Fibroblast of pulmonary artery (primary cell): Measurements from ENCODE around the gene IGHMBP2.

Source experiments
- DNase-seq: peaks from one replicate; pipeline ENCODE4 v3.0.0-alpha.2; 2010; ENCODE audit warnings: low read depth
- H3K4me3 ChIP-seq: replicated peaks from 2 replicates; pipeline ENCODE4 v1.5.1; 2011; ENCODE audit warnings: low read depth, mild to moderate bottlenecking, control low read depth, low read length, moderate library complexity
- TF ChIP-seq, protein P1 (sequence below): IDR thresholded peaks from 2 replicates; pipeline ENCODE4 v1.5.1; 2011; ENCODE audit warnings: mild to moderate bottlenecking, control low read depth, low read length, inconsistent platforms; ENCODE audit errors: missing control alignments

Gene IGHMBP2

DNA sequence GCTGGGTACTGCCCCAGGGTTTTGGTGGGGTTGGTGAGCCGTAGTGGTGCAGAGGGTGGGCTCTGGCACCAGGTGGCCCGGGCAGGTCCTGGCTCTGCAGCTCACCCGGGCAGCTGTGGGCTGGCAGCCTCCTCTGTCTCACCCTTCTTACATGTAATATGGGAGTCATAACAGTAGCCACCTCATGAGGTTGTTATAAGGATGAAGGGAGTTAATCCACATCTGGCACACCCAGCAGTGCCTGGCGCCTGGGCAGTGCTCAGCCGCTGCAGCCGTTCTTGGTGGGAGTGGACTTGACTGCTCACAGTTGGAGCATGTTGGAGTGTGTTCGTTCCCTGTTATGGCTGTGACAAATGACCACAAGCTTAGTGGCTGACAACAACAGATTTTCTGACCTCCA is 28.7 kb downstream of the IGHMBP2 start:
- H3K4me3 ChIP-seq: no peak overlapping the region
- TF ChIP-seq, protein P1, sequence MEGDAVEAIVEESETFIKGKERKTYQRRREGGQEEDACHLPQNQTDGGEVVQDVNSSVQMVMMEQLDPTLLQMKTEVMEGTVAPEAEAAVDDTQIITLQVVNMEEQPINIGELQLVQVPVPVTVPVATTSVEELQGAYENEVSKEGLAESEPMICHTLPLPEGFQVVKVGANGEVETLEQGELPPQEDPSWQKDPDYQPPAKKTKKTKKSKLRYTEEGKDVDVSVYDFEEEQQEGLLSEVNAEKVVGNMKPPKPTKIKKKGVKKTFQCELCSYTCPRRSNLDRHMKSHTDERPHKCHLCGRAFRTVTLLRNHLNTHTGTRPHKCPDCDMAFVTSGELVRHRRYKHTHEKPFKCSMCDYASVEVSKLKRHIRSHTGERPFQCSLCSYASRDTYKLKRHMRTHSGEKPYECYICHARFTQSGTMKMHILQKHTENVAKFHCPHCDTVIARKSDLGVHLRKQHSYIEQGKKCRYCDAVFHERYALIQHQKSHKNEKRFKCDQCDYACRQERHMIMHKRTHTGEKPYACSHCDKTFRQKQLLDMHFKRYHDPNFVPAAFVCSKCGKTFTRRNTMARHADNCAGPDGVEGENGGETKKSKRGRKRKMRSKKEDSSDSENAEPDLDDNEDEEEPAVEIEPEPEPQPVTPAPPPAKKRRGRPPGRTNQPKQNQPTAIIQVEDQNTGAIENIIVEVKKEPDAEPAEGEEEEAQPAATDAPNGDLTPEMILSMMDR: no peak
- no peak for DNase-seq

DNA sequence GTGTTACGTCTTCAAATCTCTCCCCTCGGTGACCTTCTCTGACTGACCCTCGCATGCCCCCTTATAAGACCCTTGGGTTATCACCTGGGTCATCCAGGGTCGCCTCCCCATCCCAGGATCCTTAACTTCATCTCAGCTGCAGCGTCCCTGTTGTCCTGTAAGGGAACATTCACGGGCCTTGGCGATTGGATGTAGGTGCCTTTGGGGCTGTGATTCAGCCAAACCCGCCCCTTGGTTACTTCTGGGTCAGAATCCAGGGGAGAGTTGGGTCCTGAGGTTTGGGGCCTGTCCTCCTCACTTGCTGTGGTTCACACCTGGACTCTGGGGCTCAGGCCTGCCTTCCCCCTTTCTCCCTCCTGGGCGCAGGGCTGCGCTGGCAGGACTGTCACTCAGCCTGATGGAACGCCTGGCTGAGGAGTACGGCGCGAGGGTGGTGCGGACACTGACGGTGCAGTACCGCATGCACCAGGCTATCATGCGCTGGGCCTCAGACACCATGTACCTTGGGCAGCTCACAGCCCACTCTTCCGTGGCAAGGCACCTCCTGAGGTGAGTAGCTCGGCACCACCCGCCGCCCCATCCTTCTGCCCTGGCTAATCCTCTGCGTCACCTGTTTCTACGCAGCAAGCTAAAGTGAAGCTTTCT is 29.4 kb downstream of the IGHMBP2 start:
- no peak for DNase-seq
- TF ChIP-seq, protein P1: no peak
- no peak overlapping the region for H3K4me3 ChIP-seq

DNA sequence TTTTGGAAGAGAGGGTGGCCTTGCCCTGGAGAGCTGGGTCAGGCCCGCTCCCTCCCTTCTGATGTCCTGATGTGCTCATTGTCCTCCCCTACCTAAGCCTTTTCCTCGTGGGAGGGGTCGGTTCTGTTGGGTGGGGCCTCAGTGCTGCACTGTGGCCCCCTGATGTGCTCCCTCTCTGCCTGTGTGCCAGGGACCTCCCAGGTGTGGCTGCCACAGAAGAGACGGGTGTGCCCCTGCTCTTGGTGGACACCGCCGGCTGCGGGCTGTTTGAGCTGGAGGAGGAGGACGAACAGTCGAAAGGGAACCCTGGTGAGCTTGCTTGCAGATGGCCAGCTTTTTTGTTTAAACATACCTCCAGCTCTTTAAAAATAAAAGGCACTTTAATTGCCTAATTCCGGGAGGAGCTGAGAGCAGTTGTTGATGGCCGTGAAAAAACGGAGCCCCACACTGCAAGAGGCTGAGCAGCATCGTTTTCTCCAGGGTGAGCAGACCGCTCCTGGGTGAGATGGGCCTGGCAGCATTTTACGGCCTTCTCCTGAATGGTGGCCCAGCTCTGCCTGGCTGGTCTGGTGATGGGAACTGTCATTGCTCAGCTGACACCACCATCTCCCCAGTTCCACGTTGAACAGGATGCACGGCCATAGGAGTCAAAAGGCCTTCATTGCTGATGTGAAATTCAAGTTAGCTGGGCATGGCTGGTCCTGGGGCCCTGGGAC is 30.1 kb downstream of the IGHMBP2 start:
- no peak for DNase-seq
- H3K4me3 ChIP-seq: no peak overlapping the region
- TF ChIP-seq, protein P1: no peak

DNA sequence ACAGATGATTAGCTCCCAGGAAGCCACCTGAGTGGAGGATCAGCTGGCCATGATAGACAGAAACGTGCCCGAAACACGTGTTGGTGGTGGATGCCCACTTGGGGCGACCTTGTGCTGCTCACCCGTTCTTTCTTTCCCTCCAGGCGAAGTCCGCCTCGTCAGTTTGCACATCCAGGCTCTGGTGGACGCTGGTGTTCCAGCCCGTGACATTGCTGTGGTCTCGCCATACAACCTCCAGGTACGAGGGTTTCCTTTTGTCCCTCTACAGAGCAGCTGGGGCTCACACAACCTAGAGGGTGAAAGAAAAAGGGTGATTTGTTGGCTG is 30.6 kb downstream of the IGHMBP2 start:
- no peak overlapping the region for H3K4me3 ChIP-seq
- TF ChIP-seq, protein P1: no peak
- no peak for DNase-seq

DNA sequence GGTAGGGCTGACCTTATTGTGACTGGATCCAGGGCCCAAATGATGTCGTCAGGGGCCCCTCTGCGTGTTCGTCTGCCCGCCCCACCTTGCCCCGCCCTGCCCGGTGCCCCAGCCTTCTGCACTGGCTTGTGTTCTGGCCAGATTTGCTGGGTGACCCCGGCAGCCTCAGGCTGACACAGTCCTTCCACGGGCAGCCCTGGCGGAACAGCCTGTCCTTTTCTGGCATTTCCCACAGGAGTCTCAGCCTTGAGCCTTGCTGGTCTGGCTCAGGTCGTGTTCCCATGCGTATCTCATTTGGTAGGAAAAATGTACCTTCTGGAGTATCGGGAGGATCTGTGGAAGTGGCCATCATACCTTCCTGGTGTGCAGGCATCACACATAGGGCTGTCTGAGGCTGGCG is 31.0 kb downstream of the IGHMBP2 start:
- H3K4me3 ChIP-seq: no peak overlapping the region
- TF ChIP-seq, protein P1: no peak
- no peak for DNase-seq

DNA sequence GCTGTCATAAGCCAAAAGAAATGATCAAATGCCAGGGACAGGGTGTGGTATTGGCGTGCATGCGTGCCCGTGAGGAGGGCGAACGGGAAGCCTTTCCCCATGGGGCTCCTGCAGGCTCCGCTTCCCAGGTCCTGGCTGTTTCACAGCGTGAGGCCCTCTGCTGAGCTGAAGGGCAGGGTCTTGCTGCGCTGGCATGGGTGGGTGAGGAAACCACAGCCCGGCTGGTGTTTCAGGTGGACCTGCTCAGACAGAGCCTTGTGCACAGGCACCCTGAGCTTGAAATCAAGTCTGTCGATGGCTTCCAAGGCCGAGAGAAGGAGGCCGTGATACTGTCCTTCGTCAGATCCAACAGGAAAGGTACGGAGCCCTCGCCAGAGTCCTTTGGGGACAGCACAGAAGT is 31.4 kb downstream of the IGHMBP2 start:
- H3K4me3 ChIP-seq: no peak overlapping the region
- TF ChIP-seq, protein P1: no peak
- DNase-seq: no peak
